ENCODE results near the gene ATRN.

The ATRN gene

DNA sequence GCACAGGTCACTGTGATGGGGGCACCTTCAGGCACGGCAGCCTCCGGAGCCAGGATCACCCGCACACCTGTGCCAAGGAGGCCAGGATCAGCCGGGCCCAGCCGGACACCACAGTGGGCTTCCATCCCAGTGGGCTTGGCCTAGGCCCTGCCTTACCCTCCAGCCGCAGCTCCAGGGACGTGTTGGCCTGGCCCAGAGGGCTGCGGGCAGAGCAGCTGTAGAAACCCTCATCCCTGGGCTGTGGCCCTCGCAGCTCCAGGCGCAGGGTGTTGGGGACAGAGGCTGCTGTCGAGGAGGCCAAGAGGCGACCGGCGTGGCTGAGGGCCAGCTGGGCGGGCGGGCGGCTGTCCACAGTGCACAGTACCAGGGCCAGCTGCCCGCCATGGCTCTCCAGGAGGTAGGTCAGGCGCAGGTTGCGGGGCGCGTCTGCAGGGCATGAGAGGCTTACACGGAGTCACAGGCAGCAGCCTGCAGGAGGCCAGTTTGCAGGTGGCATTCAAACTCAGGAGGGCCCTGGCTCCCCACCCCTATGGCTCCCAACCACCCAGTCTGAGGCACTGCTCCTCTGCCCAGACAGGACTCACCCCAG lies 222.0 kb downstream of the ATRN start:
- DNase-seq (ENCODE audit: extremely low read depth, low read depth), result no peak
- TF ChIP-seq, protein P1, sequence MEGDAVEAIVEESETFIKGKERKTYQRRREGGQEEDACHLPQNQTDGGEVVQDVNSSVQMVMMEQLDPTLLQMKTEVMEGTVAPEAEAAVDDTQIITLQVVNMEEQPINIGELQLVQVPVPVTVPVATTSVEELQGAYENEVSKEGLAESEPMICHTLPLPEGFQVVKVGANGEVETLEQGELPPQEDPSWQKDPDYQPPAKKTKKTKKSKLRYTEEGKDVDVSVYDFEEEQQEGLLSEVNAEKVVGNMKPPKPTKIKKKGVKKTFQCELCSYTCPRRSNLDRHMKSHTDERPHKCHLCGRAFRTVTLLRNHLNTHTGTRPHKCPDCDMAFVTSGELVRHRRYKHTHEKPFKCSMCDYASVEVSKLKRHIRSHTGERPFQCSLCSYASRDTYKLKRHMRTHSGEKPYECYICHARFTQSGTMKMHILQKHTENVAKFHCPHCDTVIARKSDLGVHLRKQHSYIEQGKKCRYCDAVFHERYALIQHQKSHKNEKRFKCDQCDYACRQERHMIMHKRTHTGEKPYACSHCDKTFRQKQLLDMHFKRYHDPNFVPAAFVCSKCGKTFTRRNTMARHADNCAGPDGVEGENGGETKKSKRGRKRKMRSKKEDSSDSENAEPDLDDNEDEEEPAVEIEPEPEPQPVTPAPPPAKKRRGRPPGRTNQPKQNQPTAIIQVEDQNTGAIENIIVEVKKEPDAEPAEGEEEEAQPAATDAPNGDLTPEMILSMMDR (IDR thresholded peaks at IDR 0.05; ENCODE audit: low read depth, low read length), result no peak

DNA sequence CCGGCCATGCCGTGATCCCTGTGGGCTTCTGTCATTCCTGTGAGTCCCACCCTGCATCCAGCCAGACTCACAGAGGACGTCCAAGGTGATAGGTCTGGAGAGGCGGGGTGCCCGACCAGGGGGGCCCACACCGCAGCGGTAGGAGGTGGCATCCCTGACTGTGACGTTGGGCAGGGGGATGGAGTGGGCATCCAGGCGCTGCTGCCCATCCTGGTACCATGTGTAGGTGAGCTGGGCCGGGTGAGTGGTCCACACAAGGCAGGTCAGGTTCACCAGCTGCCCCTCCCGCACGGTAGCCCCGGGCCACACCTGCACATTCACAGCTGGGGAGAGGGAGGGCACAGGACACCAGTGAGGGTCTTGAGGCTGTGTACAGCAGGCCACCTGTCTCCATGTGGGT lies 222.6 kb downstream of the ATRN start:
- DNase-seq (ENCODE audit: extremely low read depth, low read depth), result no peak
- TF ChIP-seq, protein P1 (IDR thresholded peaks at IDR 0.05; ENCODE audit: low read depth, low read length), result no peak

- DNase-seq (ENCODE audit: extremely low read depth, low read depth), result no peak
- TF ChIP-seq, protein P1 (IDR thresholded peaks at IDR 0.05; ENCODE audit: low read depth, low read length), result no peak
These were observed 224.0 kb downstream of the ATRN start for GRCh38 chr20:3694864-3695263.

DNA sequence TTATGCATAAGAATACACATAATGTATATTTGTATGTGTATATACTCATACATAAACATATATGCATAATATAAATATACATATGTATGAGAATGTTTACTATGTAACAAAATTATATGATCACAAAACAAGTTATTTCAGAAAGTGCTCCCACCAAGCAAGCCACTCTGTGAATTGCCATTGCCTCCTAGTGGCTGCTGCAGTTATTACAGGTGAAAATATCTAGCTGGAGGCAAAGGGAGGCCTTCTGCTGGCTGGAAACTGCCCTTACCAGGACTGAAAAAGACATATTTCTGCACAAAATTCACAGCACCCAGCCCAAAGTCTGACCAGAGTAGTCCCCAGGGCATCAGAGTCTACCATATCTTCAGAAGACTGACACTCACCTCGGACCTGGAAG lies 225.4 kb downstream of the ATRN start:
- TF ChIP-seq, protein P1 (IDR thresholded peaks at IDR 0.05; ENCODE audit: low read depth, low read length), result peak; percentile 28
- DNase-seq (ENCODE audit: extremely low read depth, low read depth), result no peak

DNA sequence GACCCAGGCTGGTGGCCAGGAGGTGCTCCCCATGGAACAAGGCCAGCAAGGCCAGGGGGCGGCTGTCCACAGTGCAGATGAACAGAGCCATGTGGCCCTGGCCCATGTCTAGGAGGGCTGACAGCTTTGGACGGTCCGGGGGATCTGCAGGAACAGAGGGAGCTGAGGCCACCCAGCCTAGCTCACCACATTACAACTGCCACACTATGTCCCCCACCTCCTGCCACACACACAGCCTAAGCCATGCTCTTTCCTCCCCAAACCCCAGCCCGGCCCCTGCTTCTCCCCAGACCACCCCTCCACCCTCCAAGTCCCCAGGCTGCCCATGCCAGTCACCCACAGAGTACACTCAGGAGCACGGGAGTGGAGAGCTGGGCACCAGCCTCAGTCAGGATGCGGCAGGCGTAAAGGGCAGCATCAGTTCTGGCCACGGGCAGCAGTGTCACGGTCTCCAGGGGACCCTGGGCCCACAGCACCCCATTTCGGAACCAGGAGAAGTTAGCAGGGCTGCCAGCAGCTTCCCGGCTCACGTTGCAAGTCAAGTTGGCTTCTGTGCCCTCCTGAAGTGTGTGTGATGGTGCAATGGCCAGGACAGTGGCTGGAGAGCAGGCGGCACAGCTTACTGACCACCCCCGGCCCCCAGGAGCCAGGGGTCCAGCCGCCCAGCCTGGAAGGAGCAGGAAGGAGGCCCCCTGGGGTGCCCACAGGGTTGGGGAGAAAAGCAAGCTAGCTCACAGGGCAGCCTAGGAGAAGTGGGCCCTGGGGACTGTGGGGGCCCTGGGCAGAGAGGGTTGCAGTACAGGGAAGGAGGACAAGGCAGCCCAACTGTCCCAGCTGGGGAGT lies 226.1 kb downstream of the ATRN start:
- DNase-seq (ENCODE audit: extremely low read depth, low read depth), result no peak
- TF ChIP-seq, protein P1 (IDR thresholded peaks at IDR 0.05; ENCODE audit: low read depth, low read length), result no peak

GRCh38 chr20:3697588-3698305 lies 226.9 kb downstream of the ATRN start:
- no peak for DNase-seq (ENCODE audit: extremely low read depth, low read depth)
- TF ChIP-seq, protein P1 (IDR thresholded peaks at IDR 0.05; ENCODE audit: low read depth, low read length), result no peak

DNA sequence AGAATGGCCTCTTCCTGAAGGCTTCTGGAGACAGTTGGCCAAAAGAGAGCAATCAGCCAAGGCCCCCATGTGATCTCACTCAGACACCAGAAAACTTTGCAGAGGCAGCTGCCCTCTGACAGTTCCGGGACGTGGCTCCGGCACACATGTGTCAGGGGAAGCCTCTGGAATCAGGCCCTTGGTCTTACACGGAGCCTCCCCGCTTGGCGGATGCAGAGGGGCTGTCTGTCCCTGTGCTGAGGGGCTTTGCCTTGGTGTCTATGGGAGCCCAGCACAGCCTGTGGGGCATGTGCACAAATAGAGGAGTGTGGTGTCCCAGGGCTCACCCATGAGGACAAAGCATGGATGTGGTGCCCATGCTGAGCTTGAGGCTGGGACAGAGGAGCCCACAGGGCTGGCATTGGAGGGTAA lies 227.8 kb downstream of the ATRN start:
- TF ChIP-seq, protein P1 (IDR thresholded peaks at IDR 0.05; ENCODE audit: low read depth, low read length), result no peak
- DNase-seq (ENCODE audit: extremely low read depth, low read depth), result no peak
